B cell (primary cell): ENCODE data around the gene BRICD5. TPM values are rescaled to one million over a fixed set of nuclear protein-coding genes. Genes with fewer than 3 reads are reported as not detected.

Experiments used
- ATAC-seq: fragments of 200-7000 bp; cut with Tn5 transposase; one replicate; pipeline ENCODE4 v1.10.0; 2021; ENCODE audit warnings: low read depth, mild to moderate bottlenecking, moderate number of reproducible peaks, moderate library complexity
- CTCF ChIA-PET: fragments of 350-600 bp; sonication (Branson Sonifier 250); formaldehyde crosslinking; loops from one replicate; lab custom pipeline; 2021; ENCODE audit warnings: antibody characterized with exemption, inconsistent platforms; lab: Charles Lee
- POLR2A ChIA-PET: fragments of 350-600 bp; sonication (Branson Sonifier 250); formaldehyde crosslinking; loops from one replicate; lab custom pipeline; 2021; ENCODE audit warnings: antibody characterized with exemption; lab: Charles Lee
- DNase-seq: peaks from one replicate; pipeline ENCODE4 v3.0.0; 2013
- H2AFZ ChIP-seq: 2 replicates; pipeline ENCODE4 v1.6.1; 2012; ENCODE audit warnings: mild to moderate bottlenecking, low read depth, low read length; ENCODE audit not compliant: insufficient read depth, poor library complexity, severe bottlenecking
- H3K27ac ChIP-seq, 2 donors: 1 replicate in 1 of 2; 2 replicates in 1 of 2; pipeline ENCODE4 v1.5.1; 2012 to 2013; ENCODE audit warnings: low read length in 2 of 2, mild to moderate bottlenecking in 2 of 2, moderate library complexity in 1 of 2
- H3K27me3 ChIP-seq, 4 experiments: fragments of 200-600 bp in 1 of 4; sonication (generic) in 1 of 4; replicated peaks in 1 of 4; 1 replicate in 2 of 4; 2 replicates in 2 of 4; pipeline versions ENCODE4 v1.6.1 to v1.7.0; 2013 to 2016; ENCODE audit warnings: low read length in 3 of 4, mild to moderate bottlenecking in 2 of 4, mixed read lengths in 1 of 4, moderate library complexity in 1 of 4; ENCODE audit not compliant: insufficient read depth in 4 of 4, control insufficient read depth in 3 of 4; ENCODE audit errors: control extremely low read depth in 1 of 4
- H3K36me3 ChIP-seq, 2 experiments: replicated peaks in 1 of 2; 1 replicate in 1 of 2; 2 replicates in 1 of 2; pipeline versions ENCODE4 v1.6.1 to v1.7.1; 2013; ENCODE audit warnings: low read length in 1 of 2; ENCODE audit not compliant: insufficient read depth in 2 of 2, control insufficient read depth in 1 of 2; ENCODE audit errors: control extremely low read depth in 1 of 2, extremely low read depth in 1 of 2
- H3K4me1 ChIP-seq, 2 donors: fragments of 200-600 bp in 1 of 2; sonication (generic) in 1 of 2; 1 replicate in 1 of 2; 2 replicates in 1 of 2; pipeline versions ENCODE4 v1.5.1 to v1.6.1; 2013 to 2017; ENCODE audit warnings: low read length in 2 of 2; ENCODE audit not compliant: control insufficient read depth in 2 of 2, insufficient read depth in 2 of 2
- H3K4me2 ChIP-seq: replicated peaks from 2 replicates; pipeline ENCODE3; 2012; ENCODE audit warnings: mild to moderate bottlenecking, low read depth, low read length; ENCODE audit not compliant: poor library complexity, severe bottlenecking
- H3K4me3 ChIP-seq, 5 experiments: fragments of 200-600 bp in 1 of 5; sonication (generic) in 1 of 5; 1 replicate in 3 of 5; 2 replicates in 2 of 5; pipeline versions ENCODE4 v1.5.1 to v1.7.0; 2011 to 2016; ENCODE audit warnings: low read length in 4 of 5, mild to moderate bottlenecking in 4 of 5, low read depth in 2 of 5, control low read depth in 1 of 5, moderate library complexity in 1 of 5; ENCODE audit not compliant: insufficient read depth in 1 of 5; ENCODE audit errors: control extremely low read depth in 1 of 5, extremely low read depth in 1 of 5
- H3K79me2 ChIP-seq: fragments of 200-600 bp; sonication (generic); one replicate; pipeline ENCODE4 v1.6.0; 2016; ENCODE audit warnings: low read length; ENCODE audit not compliant: control insufficient read depth, insufficient read depth
- H3K9ac ChIP-seq: fragments of 200-600 bp; sonication (generic); 2 replicates; pipeline ENCODE4 v1.6.1; 2017; ENCODE audit warnings: mild to moderate bottlenecking, low read length, moderate library complexity
- H3K9me3 ChIP-seq, 3 donors: one replicate each; pipeline versions ENCODE4 v1.6.1 to v1.7.1; 2013; ENCODE audit warnings: low read length in 2 of 3; ENCODE audit not compliant: control insufficient read depth in 2 of 3, insufficient read depth in 1 of 3; ENCODE audit errors: control extremely low read depth in 1 of 3
- H4K20me1 ChIP-seq: 2 replicates; pipeline ENCODE4 v1.6.0; 2012; ENCODE audit warnings: mild to moderate bottlenecking, low read length; ENCODE audit not compliant: insufficient read depth, control insufficient read depth, poor library complexity, severe bottlenecking
- H3K27ac Mint-ChIP-seq: one replicate; pipeline ENCODE4 v1.8.0; 2021; ENCODE audit warnings: mixed read lengths
- H3K27me3 Mint-ChIP-seq: one replicate; pipeline ENCODE4 v1.8.0; 2021; ENCODE audit warnings: mixed read lengths
- H3K4me1 Mint-ChIP-seq: one replicate; pipeline ENCODE4 v1.8.0; 2021; ENCODE audit warnings: mixed read lengths
- H3K4me3 Mint-ChIP-seq: one replicate; pipeline ENCODE4 v1.8.0; 2021; ENCODE audit warnings: mixed read lengths
- H3K9me3 Mint-ChIP-seq: one replicate; pipeline ENCODE4 v1.8.0; 2022; ENCODE audit warnings: mixed read lengths; ENCODE audit not compliant: insufficient read depth
- EZH2 ChIP-seq: IDR thresholded peaks from 2 replicates; pipeline ENCODE4 v1.6.1; 2012; ENCODE audit warnings: borderline replicate concordance, low read depth, mild to moderate bottlenecking, moderate library complexity, low read length; ENCODE audit not compliant: insufficient read depth, poor library complexity, severe bottlenecking
- WGBS: methylation state at CpG from one replicate; pipeline ENCODE4 v1.1.5; 2013; ENCODE audit warnings: missing lambda C conversion rate; ENCODE audit not compliant: insufficient coverage; 5-methylcytosine and 5-hydroxymethylcytosine counted together
- intact Hi-C: fragments of 100-400 bp; cut with micrococcal nuclease; formaldehyde crosslinking; loops from one replicate; pipeline ENCODE4 v1.10.0; 2022
- polyA plus RNA-seq: library from polyadenylated mRNA; depleted of rRNA; stranded (reverse); fragments of >200 nt; gene quantifications from 2 replicates; pipeline ENCODE4 v1.2.3, GENCODE V29; 2012
- total RNA-seq, 2 donors: library from RNA; stranded (reverse); fragments of 120-200 nt in 1 of 2; gene quantifications; 1 replicate in 1 of 2; 2 replicates in 1 of 2; pipeline versions ENCODE4 v1.2.3 to v1.2.4, GENCODE V29; 2013 to 2022
- TF ChIP-seq, protein P1 (sequence below): fragments of 200-600 bp; IDR thresholded peaks from one replicate; pipeline ENCODE4 v1.8.0; 2022; ENCODE audit warnings: antibody characterized with exemption, mild to moderate bottlenecking

Gene BRICD5
- total and polyA plus RNA-seq, 2 donors (not counting 1 experiment from before 2014, with no cell fraction given), result 11.9 to 18.3 TPM

DNA sequence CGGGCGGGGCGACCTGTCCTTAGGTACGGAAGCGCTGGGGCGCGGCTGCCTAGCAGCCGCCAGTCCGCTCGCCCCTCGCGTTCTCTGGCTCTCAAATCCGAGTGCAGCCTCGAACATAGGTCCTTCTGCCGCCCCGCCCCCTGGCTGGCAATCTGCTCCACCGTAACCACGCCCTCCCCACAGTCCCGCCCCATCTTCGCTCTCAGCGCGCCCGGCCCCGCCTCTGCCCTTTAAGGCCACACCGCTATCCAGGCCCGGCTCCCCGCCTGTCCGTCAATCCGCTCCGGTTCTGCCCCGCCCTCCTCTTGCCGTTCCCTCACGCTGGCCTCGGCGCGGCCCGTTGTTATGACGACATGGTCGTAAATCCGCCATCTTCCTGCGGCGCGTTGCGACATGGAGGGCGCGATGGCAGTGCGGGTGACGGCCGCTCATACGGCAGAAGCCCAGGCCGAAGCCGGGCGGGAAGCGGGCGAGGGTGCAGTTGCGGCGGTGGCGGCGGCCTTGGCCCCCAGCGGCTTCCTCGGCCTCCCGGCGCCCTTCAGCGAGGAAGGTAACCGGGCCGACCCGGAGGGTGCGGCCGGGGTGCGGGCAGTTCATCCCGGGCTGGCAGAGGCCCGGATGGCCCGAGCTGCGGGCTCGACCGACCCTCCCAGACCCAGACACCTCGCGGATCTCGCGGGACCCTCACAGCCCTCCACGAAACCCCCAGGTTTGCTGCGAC is 12.7 kb upstream of the BRICD5 start, which contains the start of gene E4F1:
E4F1 (plus strand) TSS at position 371 of the 721 bp plus-strand sequence; CDS start at position 394, 23 bp downstream.
- H3K9ac ChIP-seq, result peak within 1 kb of the TSS; percentile 85
- H2AFZ ChIP-seq, result peak within 1 kb of the TSS; percentile 97
- peak; percentile 100 for DNase-seq
- H3K4me2 ChIP-seq, result peak within 1 kb of the TSS; percentile 95
- under 1% methylated on average over 82 of the region's 82 CpGs for WGBS
- Mint-ChIP-seq H3K9me3 (no peaks in the 10 kb centered on the region), H3K27me3 (no peaks in the 10 kb centered on the region), H3K4me3 (peak within 1 kb of the TSS; percentile 86), H3K4me1 (peaks cover 25% of the 10 kb centered on the region), H3K27ac (peak within 1 kb of the TSS; percentile 86)
- intact Hi-C loops, result loop anchor here (1.0 to 2.0 kb wide), 6 partner anchors 8 to 200 kb away; partner anchors contain the start of genes ECI1, MLST8, RNPS1 and TRAF7
- H4K20me1 ChIP-seq, result peaks cover 13% of the 10 kb centered on the region
- ATAC-seq, result peak; percentile 99
- H3K27me3 ChIP-seq, result no peaks in the 10 kb centered on the region
- H3K27ac ChIP-seq, result peak within 1 kb of the TSS; percentile 47 to 85
- peaks cover 0 to 4% of the 10 kb centered on the region in 2 experiments for H3K36me3 ChIP-seq
- peak within 1 kb of the TSS; percentile 51 to 92 (median 82) for H3K4me3 ChIP-seq
- H3K79me2 ChIP-seq, result peaks cover 42% of the 10 kb centered on the region
- POLR2A ChIA-PET, result interaction anchor here (1.5 kb wide), 1 partner anchor 28 kb away, joined by 4 read pairs; the partner anchor contains the start of gene ECI1
- peaks cover 6 to 16% of the 10 kb centered on the region in 2 donors for H3K4me1 ChIP-seq
- CTCF ChIA-PET, result interaction anchor here (1.0 kb wide), 2 partner anchors 28 to 68 kb away, joined by 3 read pairs; partner anchors contain the start of gene TRAF7
- TF ChIP-seq EZH2, result no peak
- TF ChIP-seq, protein P1, sequence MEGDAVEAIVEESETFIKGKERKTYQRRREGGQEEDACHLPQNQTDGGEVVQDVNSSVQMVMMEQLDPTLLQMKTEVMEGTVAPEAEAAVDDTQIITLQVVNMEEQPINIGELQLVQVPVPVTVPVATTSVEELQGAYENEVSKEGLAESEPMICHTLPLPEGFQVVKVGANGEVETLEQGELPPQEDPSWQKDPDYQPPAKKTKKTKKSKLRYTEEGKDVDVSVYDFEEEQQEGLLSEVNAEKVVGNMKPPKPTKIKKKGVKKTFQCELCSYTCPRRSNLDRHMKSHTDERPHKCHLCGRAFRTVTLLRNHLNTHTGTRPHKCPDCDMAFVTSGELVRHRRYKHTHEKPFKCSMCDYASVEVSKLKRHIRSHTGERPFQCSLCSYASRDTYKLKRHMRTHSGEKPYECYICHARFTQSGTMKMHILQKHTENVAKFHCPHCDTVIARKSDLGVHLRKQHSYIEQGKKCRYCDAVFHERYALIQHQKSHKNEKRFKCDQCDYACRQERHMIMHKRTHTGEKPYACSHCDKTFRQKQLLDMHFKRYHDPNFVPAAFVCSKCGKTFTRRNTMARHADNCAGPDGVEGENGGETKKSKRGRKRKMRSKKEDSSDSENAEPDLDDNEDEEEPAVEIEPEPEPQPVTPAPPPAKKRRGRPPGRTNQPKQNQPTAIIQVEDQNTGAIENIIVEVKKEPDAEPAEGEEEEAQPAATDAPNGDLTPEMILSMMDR, result no peak
- peaks cover 0 to 2% (median 0%) of the 10 kb centered on the region in 3 donors for H3K9me3 ChIP-seq
